Transverse colon (tissue), 4 donors: ENCODE data around the gene FAM43A.

Source experiments
- EP300 ChIP-seq: sonication (generic); formaldehyde crosslinking; IDR thresholded peaks from one replicate; pipeline ENCODE4 v1.6.1; 2017; ENCODE audit warnings: antibody characterized with exemption, low read depth
- POLR2A ChIP-seq: fragments of 450-650 bp; IDR thresholded peaks from one replicate; pipeline ENCODE4 v1.6.1; 2016; ENCODE audit warnings: antibody characterized with exemption, mild to moderate bottlenecking, moderate library complexity
- POLR2AphosphoS5 ChIP-seq, 3 donors: sonication (generic); formaldehyde crosslinking; IDR thresholded peaks; one replicate each; pipeline ENCODE4 v1.6.1; 2016; ENCODE audit warnings: antibody characterized with exemption in 3 of 3
- TF ChIP-seq, protein P1 (sequence below), 5 experiments: fragments of 200-600 bp in 3 of 5; fragments of 450-650 bp in 2 of 5; sonication (generic) in 3 of 5; IDR thresholded peaks; 1 replicate in 2 of 5; 2 replicates in 3 of 5; pipeline ENCODE4 v1.5.1; 2016 to 2017; ENCODE audit warnings: antibody characterized with exemption in 5 of 5, inconsistent platforms in 3 of 5, mild to moderate bottlenecking in 2 of 5, moderate library complexity in 1 of 5

- TF ChIP-seq, protein P1, sequence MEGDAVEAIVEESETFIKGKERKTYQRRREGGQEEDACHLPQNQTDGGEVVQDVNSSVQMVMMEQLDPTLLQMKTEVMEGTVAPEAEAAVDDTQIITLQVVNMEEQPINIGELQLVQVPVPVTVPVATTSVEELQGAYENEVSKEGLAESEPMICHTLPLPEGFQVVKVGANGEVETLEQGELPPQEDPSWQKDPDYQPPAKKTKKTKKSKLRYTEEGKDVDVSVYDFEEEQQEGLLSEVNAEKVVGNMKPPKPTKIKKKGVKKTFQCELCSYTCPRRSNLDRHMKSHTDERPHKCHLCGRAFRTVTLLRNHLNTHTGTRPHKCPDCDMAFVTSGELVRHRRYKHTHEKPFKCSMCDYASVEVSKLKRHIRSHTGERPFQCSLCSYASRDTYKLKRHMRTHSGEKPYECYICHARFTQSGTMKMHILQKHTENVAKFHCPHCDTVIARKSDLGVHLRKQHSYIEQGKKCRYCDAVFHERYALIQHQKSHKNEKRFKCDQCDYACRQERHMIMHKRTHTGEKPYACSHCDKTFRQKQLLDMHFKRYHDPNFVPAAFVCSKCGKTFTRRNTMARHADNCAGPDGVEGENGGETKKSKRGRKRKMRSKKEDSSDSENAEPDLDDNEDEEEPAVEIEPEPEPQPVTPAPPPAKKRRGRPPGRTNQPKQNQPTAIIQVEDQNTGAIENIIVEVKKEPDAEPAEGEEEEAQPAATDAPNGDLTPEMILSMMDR (IDR thresholded peaks at IDR 0.05) = no peak
- TF ChIP-seq POLR2A = no peak
- TF ChIP-seq POLR2AphosphoS5 (IDR thresholded peaks at IDR 0.05) = no peak
- TF ChIP-seq EP300 = no peak
These were observed 25.9 kb upstream of the FAM43A start for GRCh38 chr3:194659778-194660177.
